GM21381 (cell line): Measurements from ENCODE around the gene ATG4A.

Experiments used
- ATAC-seq: cut with Tn5 transposase; IDR thresholded peaks from one replicate; pipeline ENCODE4 v1.9.1; 2021; ENCODE audit warnings: mild to moderate bottlenecking, moderate library complexity; ENCODE audit not compliant: unreplicated experiment

Gene ATG4A

GRCh38 chrX:108121291-108121690, 29.7 kb downstream of the ATG4A start:
- ATAC-seq, result no peak

DNA sequence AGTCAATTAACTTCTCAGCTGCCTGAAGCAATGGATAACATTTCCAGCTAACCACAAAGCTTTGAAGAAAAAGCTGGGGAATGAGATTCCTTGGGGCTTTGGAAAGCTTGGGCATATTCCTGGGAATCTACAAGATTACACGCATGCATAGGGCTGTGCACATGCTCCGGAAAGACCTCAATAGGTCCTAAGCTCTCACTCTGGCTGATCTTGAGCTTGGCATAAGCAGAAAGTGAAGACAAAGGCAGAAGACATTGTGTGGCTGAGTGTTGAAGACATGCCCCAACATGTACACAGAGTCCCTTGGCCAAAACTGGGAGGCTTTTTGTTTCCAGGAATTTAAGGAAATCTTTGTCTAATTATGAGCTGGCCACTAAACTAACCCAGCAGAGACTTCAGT, 31.2 kb downstream of the ATG4A start:
- no peak for ATAC-seq

DNA sequence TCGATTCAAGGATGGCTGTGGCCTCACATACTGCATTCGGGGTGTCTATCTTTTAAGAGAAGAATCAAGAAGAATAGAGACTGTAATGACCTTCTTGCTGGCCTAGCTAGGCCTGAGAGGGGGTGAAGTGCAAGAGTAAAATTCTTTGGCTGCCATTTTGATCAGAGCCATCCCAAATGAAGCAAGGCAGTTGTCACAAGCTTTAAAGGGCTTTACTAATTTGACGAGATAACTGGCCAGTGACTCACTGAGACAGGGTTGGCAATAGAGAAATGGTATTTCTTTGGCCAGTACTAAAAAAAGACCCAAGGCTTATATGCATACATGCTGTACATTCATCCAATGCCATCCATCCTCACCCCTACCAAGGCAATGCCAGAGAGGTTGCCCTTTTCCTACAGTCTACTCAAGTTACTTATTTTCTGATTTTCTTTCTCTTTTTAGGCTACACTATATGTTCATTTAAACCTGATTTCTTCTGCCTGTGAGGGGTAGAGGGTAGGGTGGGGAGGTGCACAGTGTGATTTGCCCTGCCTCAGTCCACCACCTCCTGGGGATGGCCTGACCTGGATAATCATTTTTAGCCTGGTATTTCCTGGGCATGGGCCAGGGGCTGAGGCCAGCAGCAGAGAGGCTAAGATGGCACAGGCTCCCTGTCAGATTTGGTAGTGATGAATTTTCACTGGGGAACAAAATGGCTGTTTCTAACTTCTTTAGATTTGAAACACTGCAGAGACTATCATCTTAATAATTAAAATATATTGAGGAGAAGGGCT, 32.2 kb downstream of the ATG4A start:
- ATAC-seq, result no peak

GRCh38 chrX:108126661-108127060, 35.1 kb downstream of the ATG4A start:
- ATAC-seq, result no peak

GRCh38 chrX:108127152-108127551, 35.6 kb downstream of the ATG4A start:
- no peak for ATAC-seq

DNA sequence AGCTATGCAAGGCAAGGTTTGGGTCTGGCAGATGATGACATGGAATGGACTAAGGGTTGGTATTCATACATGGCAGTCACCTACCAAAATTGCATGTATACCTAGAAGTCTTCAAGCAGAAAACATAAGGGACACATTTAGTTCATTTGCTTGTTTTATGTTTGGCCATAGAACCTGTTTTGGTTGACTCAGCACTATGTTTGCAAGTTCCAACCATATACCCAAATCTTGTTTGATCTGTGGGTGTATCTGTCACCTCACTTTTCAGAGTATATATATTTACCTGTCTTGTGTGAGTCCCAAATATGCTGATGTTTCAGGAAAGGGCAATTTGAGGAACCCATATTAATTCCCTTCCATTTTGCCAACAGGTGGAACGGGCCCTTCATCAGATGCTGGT, 39.3 kb downstream of the ATG4A start:
- no peak for ATAC-seq

DNA sequence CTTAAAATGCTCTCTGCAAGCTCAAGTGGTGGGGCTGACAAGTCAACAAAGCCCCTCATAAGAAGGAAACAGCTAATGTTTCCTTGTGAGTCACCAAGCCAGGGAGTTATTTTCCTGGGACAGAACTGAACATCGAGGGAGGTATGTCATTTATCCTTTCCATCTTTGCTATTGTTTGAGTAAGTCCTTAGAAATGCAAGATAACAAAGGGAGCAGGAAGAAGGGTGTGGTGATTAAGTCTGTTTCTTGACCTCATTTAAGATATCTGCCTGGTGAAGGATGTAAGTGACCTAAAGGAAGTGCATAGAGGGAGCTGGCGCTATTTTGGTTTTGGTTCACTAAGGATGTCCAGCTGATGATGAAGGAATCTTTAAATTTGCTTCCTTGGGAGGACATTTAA, 39.9 kb downstream of the ATG4A start:
- no peak for ATAC-seq

DNA sequence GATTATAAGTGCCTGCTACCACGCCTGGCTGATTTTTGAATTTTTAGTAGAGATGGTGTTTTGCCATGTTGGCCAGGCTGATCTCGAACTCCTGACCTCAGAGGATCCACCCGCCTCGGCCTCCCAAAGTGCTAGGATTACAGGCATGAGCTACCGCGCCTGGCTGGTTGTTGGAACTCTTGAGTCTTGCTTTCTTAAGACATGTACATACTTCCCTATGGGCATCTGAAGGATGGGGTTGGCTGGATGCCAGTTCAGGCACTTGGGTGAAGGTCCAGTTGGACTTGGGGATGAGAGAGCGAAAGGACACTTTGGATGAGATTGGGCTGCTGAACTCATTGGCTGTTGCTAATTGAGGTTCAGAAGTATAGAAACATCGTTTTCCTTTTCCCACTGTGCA, 40.5 kb downstream of the ATG4A start:
- ATAC-seq, result no peak

DNA sequence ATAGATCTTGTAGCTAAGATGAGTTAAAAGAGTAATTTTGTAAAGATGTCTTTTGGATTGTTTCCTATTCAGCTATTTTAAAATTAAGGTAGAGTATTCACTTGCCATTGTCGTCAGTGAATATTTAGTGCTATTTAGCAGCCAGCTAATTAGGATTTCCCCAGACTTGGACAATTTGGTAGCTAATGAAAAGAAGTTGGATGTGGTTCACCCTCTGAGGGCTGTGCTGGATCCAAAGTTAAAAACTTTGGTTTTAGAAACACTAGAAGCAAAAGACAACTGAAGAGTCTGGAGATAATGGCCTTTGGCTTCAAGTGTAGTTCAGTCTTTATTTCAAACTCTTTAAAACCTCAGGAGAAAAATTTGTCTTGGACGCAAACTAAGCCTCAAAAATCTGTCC, 41.3 kb downstream of the ATG4A start:
- no peak for ATAC-seq

GRCh38 chrX:108134724-108135123, 43.1 kb downstream of the ATG4A start:
- no peak for ATAC-seq

GRCh38 chrX:108138814-108139702, 47.5 kb downstream of the ATG4A start:
- no peak for ATAC-seq

GRCh38 chrX:108148524-108148923, 56.9 kb downstream of the ATG4A start:
- ATAC-seq, result peak; percentile 88

DNA sequence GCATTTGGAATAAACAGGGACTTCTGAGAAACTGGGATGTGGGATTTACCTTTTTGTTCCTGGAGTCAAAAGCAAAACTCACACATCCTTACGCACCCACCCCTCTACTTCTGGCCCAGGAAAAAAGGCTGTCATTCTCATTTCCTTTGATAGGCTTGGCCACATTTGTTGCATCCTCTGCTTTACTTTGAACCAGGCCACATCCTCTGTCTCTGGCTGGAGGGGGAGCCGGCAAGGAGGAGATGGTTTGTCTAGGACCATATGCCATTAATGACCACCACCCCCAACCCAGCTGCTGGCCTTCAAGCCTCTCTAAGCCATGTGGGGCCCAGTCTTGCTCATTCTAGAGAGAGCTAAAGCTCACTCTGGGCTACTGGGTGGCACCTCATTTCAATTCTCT, 64.5 kb downstream of the ATG4A start:
- no peak for ATAC-seq

DNA sequence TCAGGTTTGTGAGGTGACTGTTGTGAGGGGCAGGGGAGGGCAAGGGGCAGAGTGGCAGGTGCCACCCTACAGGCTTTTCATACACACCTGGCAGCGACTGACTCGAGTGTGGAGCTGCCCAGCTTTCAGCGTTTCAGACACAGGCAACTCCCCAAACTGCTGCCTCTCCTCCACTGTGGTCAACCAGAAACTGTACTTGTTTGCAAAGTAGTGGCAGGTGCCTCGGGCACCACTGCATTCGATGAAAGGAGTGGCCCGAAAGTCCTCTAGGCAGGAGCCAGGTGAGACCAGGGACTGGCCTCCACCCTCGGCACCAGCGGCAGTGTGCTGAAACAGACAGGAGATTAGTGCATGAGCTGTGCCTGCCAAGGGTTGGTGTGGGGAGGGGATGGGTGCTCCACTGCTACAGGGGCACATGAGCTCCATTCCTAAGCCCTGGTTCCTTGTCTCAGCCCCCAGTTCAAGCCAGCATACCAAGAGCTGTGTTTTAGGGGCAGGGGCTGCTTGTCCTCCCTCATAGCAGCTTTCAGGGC, 65.4 kb downstream of the ATG4A start:
- ATAC-seq, result no peak

DNA sequence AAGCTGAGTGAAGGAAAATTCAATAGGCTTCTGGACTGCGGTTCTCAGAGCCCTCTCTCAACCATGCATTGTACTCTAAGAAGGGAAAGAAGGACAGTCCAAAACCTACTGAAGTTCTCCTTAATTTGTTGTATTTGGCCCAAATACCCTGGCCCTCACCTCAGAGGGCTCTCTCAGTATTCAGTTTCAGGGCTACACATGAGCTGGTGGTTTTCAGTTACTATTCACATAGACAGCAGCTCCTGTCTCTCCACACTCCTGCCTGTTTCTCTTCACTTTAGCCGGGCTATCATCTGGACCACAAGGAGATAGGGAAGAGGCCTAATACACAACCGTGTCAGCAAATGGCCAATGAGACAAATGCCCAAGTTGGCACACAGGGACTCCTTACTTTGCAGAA, 66.0 kb downstream of the ATG4A start:
- ATAC-seq, result no peak

- no peak for ATAC-seq
Measured at GRCh38 chrX:108159028-108159670, 67.6 kb downstream of the ATG4A start.

DNA sequence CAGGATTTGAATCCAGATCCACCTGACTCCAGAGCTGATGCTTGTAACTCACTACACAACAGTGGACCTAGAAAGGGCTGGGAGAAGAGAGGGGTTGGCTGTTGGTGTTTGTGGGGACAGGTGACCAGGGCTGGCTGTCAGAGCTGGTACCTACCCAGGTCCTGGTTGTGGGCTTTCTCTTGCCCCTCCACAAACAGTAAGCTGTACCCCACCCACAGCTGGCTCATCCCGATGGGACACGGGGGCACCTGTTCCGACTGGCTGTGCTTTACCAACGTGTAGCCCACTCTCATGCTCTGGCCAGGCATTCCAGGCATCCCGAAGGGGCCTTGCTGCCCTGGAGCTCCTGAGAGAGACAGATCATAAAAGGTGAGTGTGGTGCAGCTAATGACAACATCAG, 68.7 kb downstream of the ATG4A start:
- no peak for ATAC-seq

GRCh38 chrX:108162265-108162664, 70.7 kb downstream of the ATG4A start:
- ATAC-seq, result no peak

GRCh38 chrX:108163333-108164082, 71.9 kb downstream of the ATG4A start:
- ATAC-seq, result no peak

DNA sequence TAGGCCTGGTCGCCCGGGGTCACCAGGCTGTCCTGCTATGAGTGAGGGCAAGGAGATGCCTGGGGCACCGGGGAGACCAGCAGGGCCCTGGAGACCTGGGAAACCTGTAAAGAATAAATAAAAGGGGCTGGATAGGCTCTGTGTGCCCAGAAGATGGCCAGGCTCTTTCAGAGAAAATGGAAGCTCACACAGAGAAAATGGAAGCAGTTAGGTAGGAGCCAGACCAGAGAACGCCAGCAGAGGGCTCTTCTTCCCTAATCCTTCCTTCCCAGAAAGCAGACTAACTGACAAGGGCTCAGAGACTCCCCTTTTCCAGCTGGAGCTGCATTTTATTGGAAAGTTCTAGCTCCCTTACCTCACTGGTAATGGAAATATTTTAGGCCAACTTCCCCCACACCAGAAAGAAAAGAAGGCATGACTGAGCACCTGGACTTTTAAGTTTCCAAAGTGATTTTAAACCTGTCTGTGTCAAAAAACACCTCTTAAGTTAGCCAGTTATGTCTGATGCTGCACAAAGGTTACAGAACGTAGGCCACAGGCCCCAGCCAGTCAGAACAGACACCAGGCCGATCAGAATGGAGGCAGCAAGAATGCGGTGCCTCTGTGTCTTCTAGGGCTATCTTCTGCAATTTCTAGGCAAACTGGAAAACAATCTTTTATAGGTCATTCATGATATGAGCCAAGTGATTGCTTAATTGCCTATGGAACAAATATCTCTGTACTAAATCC, 74.0 kb downstream of the ATG4A start:
- no peak for ATAC-seq
